Measurements from ENCODE around the gene SLC35F4. TPM values are rescaled to one million over a fixed set of nuclear protein-coding genes. Genes with fewer than 3 reads are reported as not detected.

Gene SLC35F4
- total and polyA plus RNA-seq, 8 donors, result 0.16 to 1.9 (median 0.36) TPM; not detected in 4

GRCh38 chr14:57575482-57575881 is 290.4 kb downstream of the SLC35F4 start:
- Histone ChIP-seq H3K36me3 (no peaks in the 10 kb centered on the region), H3K27me3 (no peaks in the 10 kb centered on the region), H3K4me3 (no peak overlapping the region), H3K9me3 (no peaks in the 10 kb centered on the region), H3K27ac (no peak overlapping the region), H3K4me1 (no peaks in the 10 kb centered on the region)
- TF ChIP-seq CTCF (IDR thresholded peaks at IDR 0.05), result no peak
- intact Hi-C loops (cut with DNase I), result no loop called here
- FAIRE-seq (no peak), DNase-seq (no peak), ATAC-seq (peak in 1 of 4 donors; percentile 56)
- 55 to 65% methylated on average over 2 of the region's 2 CpGs for WGBS, 2 donors

- Histone ChIP-seq H3K9me3 (no peaks in the 10 kb centered on the region), H3K27ac (no peak overlapping the region), H3K4me1 (no peaks in the 10 kb centered on the region), H3K27me3 (no peaks in the 10 kb centered on the region), H3K4me3 (no peak overlapping the region), H3K36me3 (no peaks in the 10 kb centered on the region)
- TF ChIP-seq CTCF (IDR thresholded peaks at IDR 0.05), result peak in 1 of 4 donors; percentile 20
- WGBS, 2 donors, result 45 to 49% methylated on average over 5 of the region's 5 CpGs
- DNase-seq (peak in 1 of 6 donors; percentile 13), ATAC-seq (peak in 3 of 4 donors; percentile 55 to 66 (median 62)), FAIRE-seq (no peak)
- intact Hi-C loops (cut with DNase I), result no loop called here
These were observed 291.1 kb downstream of the SLC35F4 start for GRCh38 chr14:57574617-57575288.

GRCh38 chr14:57573173-57573572 is 292.7 kb downstream of the SLC35F4 start:
- no peak for DNase-seq
- Histone ChIP-seq H3K4me1 (no peaks in the 10 kb centered on the region), H3K27ac (no peak overlapping the region), H3K4me3 (no peak overlapping the region), H3K27me3 (no peaks in the 10 kb centered on the region), H3K36me3 (no peaks in the 10 kb centered on the region), H3K9me3 (no peaks in the 10 kb centered on the region)
- FAIRE-seq, result no peak
- TF ChIP-seq CTCF (IDR thresholded peaks at IDR 0.05), result no peak
- 87 to 91% methylated on average over 3 of the region's 3 CpGs for WGBS, 2 donors
- intact Hi-C loops (cut with DNase I), result no loop called here
- no peak for ATAC-seq

GRCh38 chr14:57568554-57568953 is 297.3 kb downstream of the SLC35F4 start:
- DNase-seq (no peak), ATAC-seq (no peak), FAIRE-seq (no peak)
- TF ChIP-seq CTCF (IDR thresholded peaks at IDR 0.05), result no peak
- intact Hi-C loops (cut with DNase I), result no loop called here
- Histone ChIP-seq H3K36me3 (no peaks in the 10 kb centered on the region), H3K4me3 (no peak overlapping the region), H3K27me3 (no peaks in the 10 kb centered on the region), H3K9me3 (no peaks in the 10 kb centered on the region), H3K27ac (no peak overlapping the region), H3K4me1 (no peaks in the 10 kb centered on the region)
- WGBS, 2 donors, result 65 to 75% methylated on average over 4 of the region's 4 CpGs

- Histone ChIP-seq H3K9me3 (no peaks in the 10 kb centered on the region), H3K27me3 (no peaks in the 10 kb centered on the region), H3K4me3 (no peak overlapping the region), H3K27ac (no peak overlapping the region), H3K4me1 (no peaks in the 10 kb centered on the region), H3K36me3 (no peaks in the 10 kb centered on the region)
- intact Hi-C loops (cut with DNase I), result no loop called here
- no peak for TF ChIP-seq CTCF (IDR thresholded peaks at IDR 0.05)
- FAIRE-seq, result no peak
- no peak for DNase-seq
- no peak for ATAC-seq
- WGBS, 2 donors, result 78 to 92% methylated on average over 2 of the region's 2 CpGs
These were observed 298.7 kb downstream of the SLC35F4 start for GRCh38 chr14:57567220-57567619.

All from pancreas (tissue), 10 donors.